ENCODE data around the gene AGAP1. TPM values are rescaled to one million over a fixed set of nuclear protein-coding genes. Genes with fewer than 3 reads are reported as not detected.

Gene AGAP1
- total RNA-seq, 2 experiments from 2014 or later, result not detected

DNA sequence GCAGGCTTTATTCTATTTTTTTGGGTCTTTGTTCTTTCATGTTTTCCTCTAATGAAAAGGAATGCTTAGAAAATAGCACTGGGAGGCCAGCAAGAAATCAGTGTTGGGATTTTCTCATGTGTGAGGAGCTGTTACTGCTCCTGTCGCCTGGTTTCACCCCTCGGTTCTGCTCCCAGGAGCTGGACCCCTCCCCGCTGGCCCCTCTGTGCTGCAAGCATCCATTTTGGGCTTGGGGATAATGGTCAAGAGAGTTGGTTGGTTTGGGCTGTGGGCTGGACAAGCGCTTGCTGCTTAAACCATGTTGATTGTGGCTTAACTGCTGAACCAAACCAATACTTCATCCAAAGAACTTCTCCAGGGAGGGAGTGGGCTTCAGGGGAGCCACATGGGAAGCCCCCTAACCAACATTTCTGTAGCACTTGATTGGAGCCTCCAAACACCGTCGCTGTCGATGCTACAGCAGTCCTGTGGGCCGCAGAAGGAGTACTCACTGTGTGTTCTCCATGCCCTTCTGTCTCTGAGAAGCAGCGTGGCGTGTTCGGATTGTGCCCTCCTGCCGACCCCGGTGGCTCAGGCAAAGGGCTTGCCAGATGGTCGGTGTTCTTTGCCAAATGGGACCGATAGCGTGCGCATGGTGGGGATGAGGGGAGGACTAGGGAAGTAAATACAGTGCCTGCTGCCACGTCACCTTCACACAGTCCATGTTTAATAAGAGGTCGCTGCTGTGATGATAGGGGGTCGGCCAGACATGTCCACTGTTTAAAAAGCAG, 40.0 kb downstream of the AGAP1 start:
- intact Hi-C loops (cut with micrococcal nuclease; ENCODE audit: unreplicated experiment), result no loop called here
- no peak overlapping the region for H3K4me2 ChIP-seq (ENCODE audit: low read length)
- POLR2A ChIA-PET, result no interaction called here
- H3K79me2 ChIP-seq (ENCODE audit: insufficient read depth, low read depth, low read length), result no peaks in the 10 kb centered on the region
- H4K20me1 ChIP-seq (ENCODE audit: insufficient read depth, low read length), result no peaks in the 10 kb centered on the region
- H3K4me1 ChIP-seq (ENCODE audit: insufficient read depth, low read length, poor library complexity, severe bottlenecking), result no peaks in the 10 kb centered on the region
- H3K36me3 ChIP-seq (ENCODE audit: insufficient read depth, low read length), result no peaks in the 10 kb centered on the region
- H3K9me3 ChIP-seq (ENCODE audit: low read length), result no peaks in the 10 kb centered on the region
- BruUV-seq (replicated peaks), result no TSS peak
- no peak overlapping the region for H3K27ac ChIP-seq (ENCODE audit: low read depth, low read length, poor library complexity, severe bottlenecking)
- H3K9me2 ChIP-seq (ENCODE audit: insufficient read depth, low read length), result no peaks in the 10 kb centered on the region
- CTCF ChIA-PET (ENCODE audit: unreplicated experiment), result no interaction called here
- DNase-seq (ENCODE audit: low spot score), result no peak
- TF ChIP-seq, protein P1, sequence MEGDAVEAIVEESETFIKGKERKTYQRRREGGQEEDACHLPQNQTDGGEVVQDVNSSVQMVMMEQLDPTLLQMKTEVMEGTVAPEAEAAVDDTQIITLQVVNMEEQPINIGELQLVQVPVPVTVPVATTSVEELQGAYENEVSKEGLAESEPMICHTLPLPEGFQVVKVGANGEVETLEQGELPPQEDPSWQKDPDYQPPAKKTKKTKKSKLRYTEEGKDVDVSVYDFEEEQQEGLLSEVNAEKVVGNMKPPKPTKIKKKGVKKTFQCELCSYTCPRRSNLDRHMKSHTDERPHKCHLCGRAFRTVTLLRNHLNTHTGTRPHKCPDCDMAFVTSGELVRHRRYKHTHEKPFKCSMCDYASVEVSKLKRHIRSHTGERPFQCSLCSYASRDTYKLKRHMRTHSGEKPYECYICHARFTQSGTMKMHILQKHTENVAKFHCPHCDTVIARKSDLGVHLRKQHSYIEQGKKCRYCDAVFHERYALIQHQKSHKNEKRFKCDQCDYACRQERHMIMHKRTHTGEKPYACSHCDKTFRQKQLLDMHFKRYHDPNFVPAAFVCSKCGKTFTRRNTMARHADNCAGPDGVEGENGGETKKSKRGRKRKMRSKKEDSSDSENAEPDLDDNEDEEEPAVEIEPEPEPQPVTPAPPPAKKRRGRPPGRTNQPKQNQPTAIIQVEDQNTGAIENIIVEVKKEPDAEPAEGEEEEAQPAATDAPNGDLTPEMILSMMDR (conservative IDR thresholded peaks at IDR 0.05; ENCODE audit: low read length), result no peak
- TF ChIP-seq EZH2phosphoT487 (IDR thresholded peaks at IDR 0.05; ENCODE audit: borderline replicate concordance, low read depth, low read length), result no peak
- no peak overlapping the region for H2AFZ ChIP-seq (ENCODE audit: low read length)
- H3K4me3 ChIP-seq (ENCODE audit: low read depth, low read length, poor library complexity, severe bottlenecking), result no peak overlapping the region

DNA sequence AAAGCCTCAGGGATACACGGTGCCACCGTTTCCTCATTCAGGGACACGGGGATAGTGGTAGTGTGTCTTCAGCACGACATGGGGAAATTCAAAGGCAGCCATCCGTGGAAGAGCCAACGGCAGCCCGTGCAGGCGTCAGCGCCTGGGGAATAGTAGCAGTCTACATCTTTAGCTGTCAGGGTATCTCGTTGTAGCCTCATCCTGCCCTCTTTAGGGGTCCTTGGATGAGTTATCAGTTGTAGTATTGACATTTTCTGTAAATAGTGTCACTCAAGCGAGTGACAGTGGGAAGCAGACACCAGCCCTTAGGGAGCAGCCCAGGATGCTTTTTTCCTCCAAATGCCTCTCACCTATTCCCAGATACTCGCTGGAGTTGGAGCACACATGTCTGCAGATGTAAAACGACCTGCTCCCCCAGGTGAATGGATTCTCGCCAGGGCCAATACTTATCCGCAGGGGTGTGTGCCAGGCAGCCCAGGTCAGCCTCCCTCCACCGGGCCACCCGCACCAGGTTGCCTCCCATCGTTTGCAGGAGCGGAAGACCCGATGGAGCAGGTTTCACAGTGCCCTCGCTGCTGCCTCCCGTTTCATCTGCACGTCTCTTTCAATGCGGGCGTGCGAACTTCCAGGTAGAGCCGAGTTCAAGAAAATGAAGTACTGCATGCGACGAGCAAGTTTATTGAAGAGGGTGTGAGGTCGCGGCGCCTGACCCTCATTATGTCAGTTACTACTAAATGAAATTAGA, 41.0 kb downstream of the AGAP1 start:
- H3K27ac ChIP-seq (ENCODE audit: low read depth, low read length, poor library complexity, severe bottlenecking), result no peak overlapping the region

More for the DNA sequence above, 41.0 kb downstream of the AGAP1 start:
- Histone ChIP-seq H4K20me1 (ENCODE audit: insufficient read depth, low read length) (no peaks in the 10 kb centered on the region), H3K9me2 (ENCODE audit: insufficient read depth, low read length) (no peaks in the 10 kb centered on the region), H3K4me2 (ENCODE audit: low read length) (no peak overlapping the region), H3K9me3 (ENCODE audit: low read length) (no peaks in the 10 kb centered on the region), H3K79me2 (ENCODE audit: insufficient read depth, low read depth, low read length) (no peaks in the 10 kb centered on the region), H2AFZ (ENCODE audit: low read length) (no peak overlapping the region), H3K4me1 (ENCODE audit: insufficient read depth, low read length, poor library complexity, severe bottlenecking) (no peaks in the 10 kb centered on the region), H3K4me3 (ENCODE audit: low read depth, low read length, poor library complexity, severe bottlenecking) (no peak overlapping the region), H3K36me3 (ENCODE audit: insufficient read depth, low read length) (no peaks in the 10 kb centered on the region)
- intact Hi-C loops (cut with micrococcal nuclease; ENCODE audit: unreplicated experiment), result no loop called here
- no peak for DNase-seq (ENCODE audit: low spot score)
- ChIA-PET POLR2A (no interaction called here), CTCF (ENCODE audit: unreplicated experiment) (no interaction called here)
- BruUV-seq (replicated peaks), result no TSS peak
- no peak for TF ChIP-seq EZH2phosphoT487 (IDR thresholded peaks at IDR 0.05; ENCODE audit: borderline replicate concordance, low read depth, low read length)
- TF ChIP-seq, protein P1 (conservative IDR thresholded peaks at IDR 0.05; ENCODE audit: low read length), result no peak

Data from OCI-LY7 (cell line).